HG02885 (cell line): ENCODE data around the gene COL4A2.

Experiments used
- ATAC-seq: cut with Tn5 transposase; IDR thresholded peaks from one replicate; pipeline ENCODE4 v1.9.1; 2021; ENCODE audit warnings: mild to moderate bottlenecking; ENCODE audit not compliant: unreplicated experiment, poor library complexity

COL4A2 gene

DNA sequence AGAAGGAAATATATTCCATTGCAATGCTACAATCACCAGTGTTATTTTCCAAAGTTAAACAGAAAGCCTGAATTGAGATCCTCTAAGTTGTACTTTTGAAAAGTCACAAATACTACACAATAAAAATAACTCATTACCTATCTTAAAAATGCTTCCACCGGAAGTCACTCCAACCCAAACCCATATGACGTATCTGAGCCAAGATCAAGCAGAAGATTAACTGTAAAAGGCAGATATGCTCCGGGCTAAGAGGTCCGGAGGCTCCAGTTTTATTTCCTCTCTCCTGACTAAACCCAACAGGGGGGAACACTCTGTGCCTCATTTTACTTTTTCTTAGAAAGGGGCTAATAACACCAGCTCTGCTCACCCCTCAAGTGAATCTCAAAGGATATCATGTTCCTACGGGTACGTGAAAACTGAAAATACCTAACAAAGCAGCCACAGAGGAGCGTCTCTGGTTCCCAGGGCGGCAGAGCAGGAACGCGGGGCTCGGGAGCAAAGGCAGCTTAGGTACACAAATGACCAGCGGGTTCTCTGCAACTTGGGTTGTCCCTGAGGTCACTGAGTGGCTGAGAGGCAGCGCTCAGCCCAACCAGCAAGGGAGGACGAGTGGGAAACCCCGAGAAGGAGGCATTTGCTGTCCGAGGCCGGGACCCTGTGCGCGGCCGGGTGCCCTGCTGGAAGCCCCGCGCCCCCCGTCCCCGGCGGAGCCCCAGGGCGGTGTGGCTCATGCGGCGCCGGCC, 253.7 kb downstream of the COL4A2 start:
- no peak for ATAC-seq

DNA sequence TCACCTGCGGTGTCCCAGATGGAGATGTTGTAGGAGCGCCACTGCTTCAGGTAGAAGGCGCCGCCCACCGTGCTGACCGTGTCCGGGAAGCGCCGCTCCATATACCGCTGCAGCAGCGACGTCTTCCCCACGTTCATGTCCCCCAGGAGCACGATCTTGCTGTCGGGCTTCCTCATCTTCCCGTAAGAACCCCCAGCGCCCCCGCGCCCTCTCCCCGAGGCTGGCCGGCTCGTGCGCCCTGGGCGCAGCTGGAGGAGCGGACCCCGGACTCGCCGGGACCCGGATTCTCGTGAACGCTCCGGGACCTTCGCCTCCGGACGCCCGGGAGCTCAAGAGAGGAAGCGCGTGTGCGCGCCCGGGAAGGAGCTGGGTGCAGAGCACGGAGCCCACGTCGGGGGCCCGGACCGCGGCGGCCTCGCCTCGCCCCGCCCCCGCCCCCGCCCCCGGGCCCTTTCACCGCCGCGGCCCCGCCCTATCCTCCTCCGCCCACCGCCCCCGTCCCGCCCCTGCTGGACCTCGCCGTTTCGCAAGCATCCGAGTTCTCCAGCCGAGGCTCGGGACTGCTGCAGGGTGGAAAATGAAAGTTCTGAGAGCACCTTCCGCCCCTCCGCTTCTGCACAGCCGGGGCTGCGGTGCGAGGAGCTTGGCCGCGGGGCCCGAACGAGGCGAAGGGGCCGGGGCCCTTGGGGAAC, 254.4 kb downstream of the COL4A2 start, which contains the start of gene RAB20:
RAB20 (minus strand) TSS at position 379 of the 692 bp plus-strand sequence; CDS start at position 176, 203 bp downstream.
- ATAC-seq: peak; percentile 81

DNA sequence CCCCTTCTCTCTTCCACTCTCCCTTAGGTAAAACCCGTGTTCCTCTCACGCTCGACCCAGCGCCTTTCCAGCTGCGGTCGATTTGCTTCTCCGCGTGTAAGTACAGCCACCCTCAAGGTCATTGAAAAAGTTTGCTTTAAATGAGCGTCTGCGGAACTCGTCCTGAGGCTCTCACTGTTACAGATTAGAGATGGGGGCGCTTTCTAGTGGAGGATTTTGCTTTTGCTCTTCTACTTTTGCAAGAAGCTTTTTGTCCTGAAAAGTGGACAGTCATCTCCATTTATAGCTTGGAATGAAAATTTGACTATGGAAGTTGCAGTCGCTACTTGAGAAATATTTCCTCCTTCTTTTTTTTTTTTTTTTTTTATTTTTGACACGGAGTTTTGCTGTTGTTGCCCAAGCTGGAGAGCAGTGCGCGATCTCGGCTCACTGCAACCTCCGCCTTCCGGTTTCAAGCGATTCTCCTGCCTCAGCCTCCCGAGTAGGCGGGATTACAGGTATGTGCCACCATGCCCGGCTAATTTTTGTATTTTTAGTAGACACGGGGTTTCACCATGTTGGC, 255.0 kb downstream of the COL4A2 start:
- no peak for ATAC-seq
